Central memory CD8-positive, alpha-beta T cell (primary cell): ENCODE data around the gene EIF5B.
"Not testable (repeated sequence)": the region's sequence is repeated elsewhere in the genome, so short reads cannot be mapped to it uniquely, and the experiment has no call there.

ENCODE experiments used
- ATAC-seq: fragments of 150-1000 bp; cut with Tn5 transposase; replicated peaks from 2 replicates; pipeline ENCODE4 v1.10.0; 2022; ENCODE audit warnings: mild to moderate bottlenecking, moderate FRiP score, moderate number of reproducible peaks; ENCODE audit not compliant: poor library complexity, severe bottlenecking; ENCODE audit errors: extremely low read depth
- DNase-seq, 2 donors: peaks; one replicate each; pipeline ENCODE4 v3.0.0; 2021; ENCODE audit warnings: low spot score in 2 of 2
- H3K27ac Mint-ChIP-seq: one replicate; pipeline ENCODE4 v1.8.0; 2022; ENCODE audit warnings: low read depth, mild to moderate bottlenecking, moderate library complexity, mixed read lengths
- H3K27me3 Mint-ChIP-seq: one replicate; pipeline ENCODE4 v1.8.0; 2022; ENCODE audit warnings: mixed read lengths
- H3K36me3 Mint-ChIP-seq: one replicate; pipeline ENCODE4 v1.8.0; 2022; ENCODE audit warnings: mild to moderate bottlenecking, moderate library complexity, mixed read lengths; ENCODE audit not compliant: insufficient read depth
- H3K4me1 Mint-ChIP-seq: one replicate; pipeline ENCODE4 v1.8.0; 2022; ENCODE audit warnings: mixed read lengths
- H3K4me3 Mint-ChIP-seq: one replicate; pipeline ENCODE4 v1.8.0; 2022; ENCODE audit warnings: mild to moderate bottlenecking, moderate library complexity, mixed read lengths
- H3K9me3 Mint-ChIP-seq: one replicate; pipeline ENCODE4 v1.8.0; 2022; ENCODE audit warnings: mixed read lengths

Gene EIF5B

DNA sequence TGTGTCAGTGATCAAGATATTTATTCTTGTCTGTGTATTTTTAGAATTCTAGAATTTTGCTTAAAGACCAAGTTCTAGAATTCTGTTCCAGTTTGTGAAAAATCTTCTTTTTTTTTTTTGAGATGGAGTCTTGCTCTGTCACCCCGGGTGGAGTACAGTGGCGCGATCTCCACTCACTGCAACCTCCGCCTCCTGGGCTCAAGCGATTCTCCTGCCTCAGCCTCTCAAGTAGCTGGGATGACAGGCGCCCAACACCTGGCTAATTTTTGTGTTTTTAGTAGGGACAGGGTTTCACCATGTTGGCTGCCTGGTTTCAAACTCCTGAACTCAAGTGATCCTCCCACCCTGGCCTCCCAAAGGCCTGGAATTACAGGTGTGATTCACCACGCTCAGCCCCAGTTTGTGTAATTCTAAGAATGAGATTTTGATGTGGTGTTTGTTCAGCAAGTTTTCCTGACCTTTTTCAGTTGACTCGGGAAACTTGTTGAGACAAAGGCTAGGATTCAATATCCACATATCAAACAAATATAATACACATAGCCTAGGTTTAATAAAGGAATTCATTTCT is 3.6 kb downstream of the EIF5B start:
- Mint-ChIP-seq H3K9me3 (no peaks in the 10 kb centered on the region), H3K27me3 (no peaks in the 10 kb centered on the region), H3K4me1 (peaks cover 40% of the 10 kb centered on the region), H3K36me3 (peaks cover 6% of the 10 kb centered on the region), H3K27ac (no peak overlapping the region), H3K4me3 (no peak overlapping the region)
- DNase-seq (no peak), ATAC-seq (no peak)

GRCh38 chr2:99342536-99342935 is 5.3 kb downstream of the EIF5B start:
- no peak overlapping the region for H3K4me3 Mint-ChIP-seq
- no peaks in the 10 kb centered on the region for H3K27me3 Mint-ChIP-seq
- DNase-seq (no peak), ATAC-seq (no peak)
- no peak overlapping the region for H3K27ac Mint-ChIP-seq
- peaks cover 6% of the 10 kb centered on the region for H3K36me3 Mint-ChIP-seq
- peaks cover 43% of the 10 kb centered on the region for H3K4me1 Mint-ChIP-seq
- H3K9me3 Mint-ChIP-seq: no peaks in the 10 kb centered on the region

DNA sequence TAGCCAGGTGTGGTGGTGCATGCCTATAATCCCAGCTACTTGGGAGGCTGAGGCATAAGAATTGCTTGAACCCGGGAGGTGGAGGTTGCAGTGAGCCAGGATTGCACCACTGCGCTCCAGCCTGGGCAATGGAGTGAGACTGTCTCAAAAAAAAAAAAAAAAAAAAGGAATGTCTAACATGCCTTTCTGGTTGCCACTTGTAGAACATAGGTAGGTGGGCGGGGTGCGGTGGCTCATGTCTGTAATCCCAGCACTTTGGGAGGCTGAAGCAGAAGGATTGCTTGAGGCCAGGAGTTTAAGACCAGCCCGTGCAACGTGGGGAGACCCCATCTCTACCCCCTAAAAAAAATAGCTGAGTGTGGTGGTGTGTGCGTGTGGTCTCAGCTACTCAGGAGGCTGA is 8.3 kb downstream of the EIF5B start:
- H3K27me3 Mint-ChIP-seq, H3K27ac Mint-ChIP-seq, H3K4me3 Mint-ChIP-seq, H3K9me3 Mint-ChIP-seq, H3K36me3 Mint-ChIP-seq, DNase-seq, ATAC-seq: not testable (repeated sequence)
- H3K4me1 Mint-ChIP-seq: peaks cover 63% of the 10 kb centered on the region

GRCh38 chr2:99346218-99346617 is 9.0 kb downstream of the EIF5B start:
- H3K36me3 Mint-ChIP-seq: peaks cover 6% of the 10 kb centered on the region
- no peak for ATAC-seq
- H3K27me3 Mint-ChIP-seq: no peaks in the 10 kb centered on the region
- H3K9me3 Mint-ChIP-seq: no peaks in the 10 kb centered on the region
- no peak overlapping the region for H3K4me3 Mint-ChIP-seq
- no peak overlapping the region for H3K27ac Mint-ChIP-seq
- no peak for DNase-seq
- peaks cover 68% of the 10 kb centered on the region for H3K4me1 Mint-ChIP-seq

DNA sequence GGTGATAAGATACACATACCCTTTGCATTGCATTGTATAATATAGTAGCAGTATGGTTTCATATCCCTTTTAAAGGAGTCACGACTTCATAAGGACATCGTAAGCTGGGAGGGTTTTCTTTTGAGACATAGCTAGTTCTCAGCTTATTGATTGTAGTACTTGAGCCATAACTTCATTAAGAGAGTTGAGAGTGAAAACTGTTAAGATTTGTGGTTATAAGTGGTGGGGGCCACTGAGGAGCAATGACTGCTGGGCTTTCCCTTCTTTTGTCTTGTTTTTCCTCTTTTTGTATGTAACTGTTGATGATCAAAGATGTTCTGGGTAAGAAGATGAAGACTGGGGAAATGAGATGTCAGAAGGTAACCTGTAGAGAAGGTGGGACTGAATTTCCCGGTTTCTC is 11.0 kb downstream of the EIF5B start:
- peaks cover 7% of the 10 kb centered on the region for H3K36me3 Mint-ChIP-seq
- H3K27me3 Mint-ChIP-seq: no peaks in the 10 kb centered on the region
- ATAC-seq (no peak), DNase-seq (no peak)
- peaks cover 53% of the 10 kb centered on the region for H3K4me1 Mint-ChIP-seq
- H3K9me3 Mint-ChIP-seq: no peaks in the 10 kb centered on the region
- H3K4me3 Mint-ChIP-seq: no peak overlapping the region
- H3K27ac Mint-ChIP-seq: peak overlapping the region; percentile 83

- H3K4me1 Mint-ChIP-seq: peaks cover 55% of the 10 kb centered on the region
- peaks cover 4% of the 10 kb centered on the region for H3K36me3 Mint-ChIP-seq
These were observed 13.0 kb downstream of the EIF5B start for GRCh38 chr2:99350194-99350593.

GRCh38 chr2:99354070-99354469 is 16.9 kb downstream of the EIF5B start:
- ATAC-seq (no peak), DNase-seq (no peak)
- no peak overlapping the region for H3K27ac Mint-ChIP-seq
- no peaks in the 10 kb centered on the region for H3K9me3 Mint-ChIP-seq
- H3K27me3 Mint-ChIP-seq: no peaks in the 10 kb centered on the region
- peaks cover 50% of the 10 kb centered on the region for H3K4me1 Mint-ChIP-seq
- H3K36me3 Mint-ChIP-seq: peaks cover 8% of the 10 kb centered on the region
- no peak overlapping the region for H3K4me3 Mint-ChIP-seq

More at GRCh38 chr2:99350194-99350593, 13.0 kb downstream of the EIF5B start:
- ATAC-seq: no peak
- Mint-ChIP-seq H3K27me3 (no peaks in the 10 kb centered on the region), H3K4me3 (no peak overlapping the region), H3K27ac (no peak overlapping the region), H3K9me3 (no peaks in the 10 kb centered on the region)
- DNase-seq: no peak

DNA sequence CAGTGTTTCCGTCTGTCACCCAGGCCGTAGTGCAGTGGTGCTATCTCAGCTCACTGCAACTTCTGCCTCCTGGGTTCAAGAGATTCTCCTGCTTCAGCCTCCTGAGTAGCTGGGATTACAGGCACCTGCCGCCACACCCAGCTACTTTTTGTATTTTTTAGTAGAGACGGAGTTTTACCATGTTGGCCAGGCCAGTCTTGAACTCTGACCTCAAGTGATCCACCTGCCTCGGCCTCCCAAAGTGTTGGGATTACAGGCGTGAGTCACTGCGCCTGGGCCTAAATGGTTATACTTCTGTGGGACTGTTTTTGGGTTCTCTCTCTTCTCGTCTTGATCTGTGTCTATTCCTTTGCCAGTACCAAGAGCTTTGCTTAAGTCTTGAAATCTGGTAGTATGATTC is 17.6 kb downstream of the EIF5B start:
- not testable (repeated sequence) for DNase-seq, H3K27ac Mint-ChIP-seq, H3K9me3 Mint-ChIP-seq, ATAC-seq, H3K36me3 Mint-ChIP-seq, H3K4me3 Mint-ChIP-seq, H3K27me3 Mint-ChIP-seq
- peaks cover 45% of the 10 kb centered on the region for H3K4me1 Mint-ChIP-seq

- Mint-ChIP-seq H3K36me3 (peaks cover 21% of the 10 kb centered on the region), H3K9me3 (no peaks in the 10 kb centered on the region), H3K4me3 (no peak overlapping the region), H3K27ac (no peak overlapping the region), H3K4me1 (peaks cover 34% of the 10 kb centered on the region), H3K27me3 (no peaks in the 10 kb centered on the region)
- ATAC-seq (no peak), DNase-seq (no peak)
These were observed 19.7 kb downstream of the EIF5B start for GRCh38 chr2:99356853-99357252.

DNA sequence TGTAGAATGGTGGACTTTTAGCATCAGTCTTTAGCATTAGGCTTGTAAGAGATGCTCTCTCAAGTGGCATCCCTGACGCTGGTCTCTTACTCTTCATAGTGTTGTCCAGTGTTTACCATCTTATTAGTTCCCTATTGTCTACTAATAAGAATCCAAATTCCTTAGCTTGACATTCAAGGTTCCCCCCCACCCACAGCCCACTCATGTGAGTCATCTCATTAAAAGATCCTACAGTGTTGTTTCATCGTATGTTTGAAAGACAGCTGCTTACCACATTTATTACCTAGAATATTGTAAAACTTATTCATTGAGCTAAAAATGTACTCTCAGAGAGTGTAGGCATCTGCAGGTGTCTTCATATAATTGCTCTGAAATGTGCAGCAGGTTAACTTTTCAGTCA is 28.5 kb downstream of the EIF5B start:
- no peaks in the 10 kb centered on the region for H3K4me1 Mint-ChIP-seq
- no peak overlapping the region for H3K4me3 Mint-ChIP-seq
- H3K27ac Mint-ChIP-seq: no peak overlapping the region
- peaks cover 65% of the 10 kb centered on the region for H3K36me3 Mint-ChIP-seq
- ATAC-seq (no peak), DNase-seq (no peak)
- H3K9me3 Mint-ChIP-seq: no peaks in the 10 kb centered on the region
- no peaks in the 10 kb centered on the region for H3K27me3 Mint-ChIP-seq

DNA sequence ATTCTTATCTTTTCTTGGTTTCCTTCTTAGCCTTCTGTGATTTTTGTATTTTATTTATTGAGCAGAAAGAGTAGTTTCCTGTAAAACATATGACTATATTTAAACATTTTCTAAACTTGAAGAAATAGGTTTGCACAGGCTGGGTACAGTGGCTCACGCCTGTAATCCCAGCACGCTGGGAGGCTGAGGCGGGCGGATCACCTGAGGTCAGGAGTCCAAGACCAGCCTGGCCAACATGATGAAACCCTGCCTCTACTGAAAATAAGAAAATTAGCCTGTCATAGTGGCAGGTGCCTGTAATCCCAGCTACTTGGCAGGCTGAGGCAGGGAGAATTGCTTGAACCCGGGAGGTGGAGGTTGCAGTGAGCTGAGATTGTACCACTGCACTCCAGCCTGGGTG is 31.7 kb downstream of the EIF5B start:
- H3K9me3 Mint-ChIP-seq, DNase-seq, H3K27ac Mint-ChIP-seq, H3K4me1 Mint-ChIP-seq, ATAC-seq, H3K4me3 Mint-ChIP-seq, H3K27me3 Mint-ChIP-seq: not testable (repeated sequence)
- H3K36me3 Mint-ChIP-seq: peaks cover 66% of the 10 kb centered on the region

DNA sequence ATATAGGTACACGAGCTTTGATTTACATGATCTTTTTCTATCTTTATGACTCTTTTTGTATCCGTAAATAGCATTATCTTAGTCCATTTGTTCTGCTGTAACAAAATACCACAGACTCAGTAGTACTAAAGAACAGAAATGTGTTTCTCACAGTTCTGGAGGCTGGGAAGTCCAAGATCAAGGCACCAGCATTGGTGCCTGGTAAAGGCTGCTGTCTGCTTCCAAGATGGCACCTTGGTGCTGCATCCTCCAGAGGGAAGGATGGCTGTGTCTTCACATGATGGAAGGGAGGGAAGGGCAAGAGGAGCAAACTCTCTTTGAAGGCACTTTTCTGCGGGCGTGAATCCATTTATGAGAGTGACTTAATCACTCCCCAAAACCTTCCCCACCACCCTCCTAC is 36.0 kb downstream of the EIF5B start:
- DNase-seq (no peak), ATAC-seq (no peak)
- peaks cover 5% of the 10 kb centered on the region for H3K9me3 Mint-ChIP-seq
- no peaks in the 10 kb centered on the region for H3K4me1 Mint-ChIP-seq
- H3K36me3 Mint-ChIP-seq: peaks cover 49% of the 10 kb centered on the region
- no peak overlapping the region for H3K4me3 Mint-ChIP-seq
- no peaks in the 10 kb centered on the region for H3K27me3 Mint-ChIP-seq
- H3K27ac Mint-ChIP-seq: no peak overlapping the region

DNA sequence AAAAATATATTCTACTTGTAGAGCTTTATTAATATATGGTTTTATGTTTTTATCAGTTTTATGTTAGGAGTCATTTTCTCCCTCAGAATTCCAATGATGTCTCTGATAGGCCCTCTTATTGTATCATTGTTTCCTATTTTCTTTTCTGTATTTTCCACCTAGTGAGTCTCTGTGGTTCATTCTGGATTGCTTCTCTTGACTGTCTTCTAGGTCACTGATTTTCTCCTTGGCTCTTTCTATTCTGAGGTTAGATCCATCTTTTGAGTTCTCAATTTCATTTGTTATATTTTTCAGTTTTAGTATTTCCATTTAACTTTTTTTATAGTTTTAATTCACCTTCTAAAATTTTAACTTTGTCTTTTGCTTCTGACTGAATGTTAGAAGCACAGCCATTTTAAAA is 37.6 kb downstream of the EIF5B start:
- DNase-seq (no peak), ATAC-seq (no peak)
- Mint-ChIP-seq H3K27ac (no peak overlapping the region), H3K27me3 (no peaks in the 10 kb centered on the region), H3K4me1 (no peaks in the 10 kb centered on the region), H3K9me3 (peaks cover 5% of the 10 kb centered on the region), H3K36me3 (peaks cover 50% of the 10 kb centered on the region), H3K4me3 (no peak overlapping the region)
